Psoas muscle (tissue), 8 donors: ENCODE measurements around the gene MYORG. TPM values are rescaled to one million over a fixed set of nuclear protein-coding genes. Genes with fewer than 3 reads are reported as not detected.

Source experiments
- ATAC-seq, 4 donors: fragments of 200-7000 bp; cut with Tn5 transposase; one replicate each; pipeline ENCODE4 v1.9.1; 2020; ENCODE audit warnings: moderate library complexity in 3 of 4, mild to moderate bottlenecking in 2 of 4
- DNase-seq, 2 donors: peaks; one replicate each; pipeline ENCODE4 v3.0.0-alpha.2; 2020
- H3K27ac ChIP-seq: fragments of 200-600 bp; one replicate; pipeline ENCODE4 v1.8.0; 2022
- H3K27me3 ChIP-seq, 3 donors: fragments of 200-600 bp in 1 of 3; one replicate each; pipeline versions ENCODE4 v1.6.1 to v1.8.0; 2013 to 2022; ENCODE audit warnings: low read length in 2 of 3, mild to moderate bottlenecking in 2 of 3, moderate library complexity in 1 of 3; ENCODE audit not compliant: insufficient read depth in 3 of 3
- H3K36me3 ChIP-seq, 2 donors: fragments of 200-600 bp in 1 of 2; one replicate each; pipeline versions ENCODE4 v1.6.1 to v1.8.0; 2013 to 2022; ENCODE audit warnings: low read depth in 1 of 2, mild to moderate bottlenecking in 1 of 2, moderate library complexity in 1 of 2; ENCODE audit not compliant: insufficient read depth in 1 of 2
- H3K4me1 ChIP-seq: fragments of 200-600 bp; one replicate; pipeline ENCODE4 v1.8.0; 2022
- H3K4me3 ChIP-seq: fragments of 200-600 bp; one replicate; pipeline ENCODE4 v1.8.0; 2022; ENCODE audit warnings: mild to moderate bottlenecking
- H3K9me3 ChIP-seq: fragments of 200-600 bp; one replicate; pipeline ENCODE4 v1.8.0; 2022
- CTCF ChIP-seq: fragments of 200-600 bp; IDR thresholded peaks from one replicate; pipeline ENCODE4 v1.8.0; 2022; ENCODE audit warnings: antibody characterized with exemption
- WGBS, 3 donors: extraction: QIAGEN DNeasy Blood & Tissue Kit; methylation state at CpG; one replicate each; pipeline versions ENCODE4 v1.1.6 to v1.1.7; 2013; 5-methylcytosine and 5-hydroxymethylcytosine counted together
- intact Hi-C, 2 donors: fragments of 100-400 bp; cut with DNase I; formaldehyde crosslinking; loops; one replicate each; pipeline versions ENCODE4 v1.11.0 to v1.14.2; 2022
- long read RNA-seq, 2 donors: library from polyadenylated mRNA; unstranded; transcript quantifications; one replicate each; pipeline ENCODE4 v2.0.0, GENCODE V29; 2021
- polyA plus RNA-seq, 3 donors: library from polyadenylated mRNA; stranded (reverse); fragments of 200-250 nt; gene quantifications; one replicate each; pipeline ENCODE4 v1.2.3, GENCODE V29; 2013
- total RNA-seq, 4 donors: library from RNA; stranded (reverse); fragmentation: NEBNext Ultra II Directional in 2 of 4; extraction: Animal tissue kit (Norgen Biotek cat#: 25700) in 2 of 4; gene quantifications; one replicate each; pipeline versions ENCODE4 v1.2.1 to v1.2.4, GENCODE V29; 2021 to 2023
- donor health status: healthy with polysubstance abuse.
- donor health status: DM: no; HTN: no; CAD: no; lungs with moderate emphysema.
- donor health status: Bipolar disorder and iron deficiency.
- donor health status: healthy.
- donor health status: DM: yes; HTN: yes; CAD: no.
- donor health status: DM: no; HTN: no; CAD: no.
- donor health status: DM: no; HTN: no; CAD: no.
- donor health status: DM: yes; HTN: yes; CAD: no.

Gene MYORG
- total RNA-seq (10 to 100 TPM; 16.3 to 34.1 (median 25.1) TPM), polyA plus RNA-seq (10 to 100 TPM in 2 of 3 donors, 1 to 10 TPM in 1; 6.3 to 50.7 (median 38.6) TPM)
- long read RNA-seq, donor 1, full-length matches to known transcripts, result 2 of 12 reads
- long read RNA-seq, donor 1, partial matches to known transcripts, result 0 of 12 reads
- long read RNA-seq, donor 1, other reads (novel, unspliced or antisense), result 10 of 12 reads
- long read RNA-seq, donor 2, full-length matches to known transcripts, result 16 of 63 reads
- long read RNA-seq, donor 2, partial matches to known transcripts, result 0 of 63 reads
- long read RNA-seq, donor 2, other reads (novel, unspliced or antisense), result 47 of 63 reads

- Histone ChIP-seq H3K4me3 (peak within 1 kb of the TSS; percentile 71), H3K27me3 (no peaks in the 10 kb centered on the region), H3K27ac (peak within 1 kb of the TSS; percentile 78), H3K9me3 (no peaks in the 10 kb centered on the region), H3K36me3 (peaks cover 0 to 7% of the 10 kb centered on the region in 2 donors), H3K4me1 (peaks cover 29% of the 10 kb centered on the region)
- peak; percentile 94 to 98 for DNase-seq
- ATAC-seq, result peak; percentile 82 to 88 (median 86)
- intact Hi-C loops, result loop anchor here (5.0 kb wide), 1 partner anchor 119 kb away; no protein-coding TSS in a partner anchor
- 0 to 1% (median 1%) methylated on average over 50 to 54 of the region's 54 CpGs for WGBS, 3 donors
- no peak for TF ChIP-seq CTCF
Measured at GRCh38 chr9:34376596-34377403, at the start of gene MYORG. Gene MYORG, minus strand, starts transcription at chr9:34376898. Its CDS starts 3,955 bp downstream, at chr9:34372943.

DNA sequence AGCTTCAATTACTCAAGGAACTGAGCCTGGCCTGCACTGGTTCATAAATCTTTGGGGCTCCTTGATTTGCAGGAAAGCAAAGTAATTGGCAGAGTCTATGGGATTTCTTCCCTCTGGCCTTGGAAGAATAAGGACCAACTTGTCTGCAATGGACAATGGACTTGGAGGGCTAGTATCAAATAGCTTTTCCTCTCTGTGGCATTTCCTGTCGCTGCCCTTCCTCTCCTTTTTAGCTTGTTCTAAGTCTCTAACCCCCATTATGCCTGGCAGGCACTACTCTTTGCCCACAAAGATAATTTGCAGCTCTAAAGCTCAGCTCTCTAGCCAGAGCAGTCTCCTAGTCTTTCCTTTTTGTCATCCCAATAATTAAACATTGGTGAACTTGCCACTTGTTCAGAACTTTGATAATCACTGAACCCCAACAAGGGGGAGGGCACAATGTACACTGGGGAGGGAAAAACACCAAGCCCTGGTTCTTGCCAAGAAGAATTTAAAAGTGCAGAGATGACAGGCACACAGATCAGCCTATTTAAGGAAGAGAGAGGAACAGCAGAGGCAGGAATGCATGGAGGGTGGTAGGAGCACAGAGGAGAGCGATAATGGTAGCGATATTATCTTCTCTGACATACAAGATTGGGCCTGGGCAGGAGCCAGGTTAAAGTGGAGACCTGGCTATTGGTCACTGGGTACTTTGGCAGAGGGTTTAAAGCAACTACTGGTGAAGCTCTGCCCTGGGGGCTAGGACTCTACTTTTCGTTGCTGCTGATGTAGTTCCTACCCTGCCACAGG lies 43.2 kb upstream of the MYORG start:
- ATAC-seq (no peak), DNase-seq (no peak)
- 66 to 71% (median 68%) methylated on average over 4 of the region's 4 CpGs for WGBS, 3 donors
- H3K36me3 ChIP-seq, result peaks cover 4 to 19% of the 10 kb centered on the region in 2 donors
- no peak for TF ChIP-seq CTCF
- H3K27ac ChIP-seq, result no peak overlapping the region
- no peak overlapping the region for H3K4me3 ChIP-seq
- intact Hi-C loops, result loop anchor here in 1 of 2 donors (5.0 kb wide), 1 partner anchor 77 kb away; no protein-coding TSS in a partner anchor
- no peaks in the 10 kb centered on the region for H3K9me3 ChIP-seq
- H3K4me1 ChIP-seq, result peaks cover 4% of the 10 kb centered on the region
- no peaks in the 10 kb centered on the region for H3K27me3 ChIP-seq

DNA sequence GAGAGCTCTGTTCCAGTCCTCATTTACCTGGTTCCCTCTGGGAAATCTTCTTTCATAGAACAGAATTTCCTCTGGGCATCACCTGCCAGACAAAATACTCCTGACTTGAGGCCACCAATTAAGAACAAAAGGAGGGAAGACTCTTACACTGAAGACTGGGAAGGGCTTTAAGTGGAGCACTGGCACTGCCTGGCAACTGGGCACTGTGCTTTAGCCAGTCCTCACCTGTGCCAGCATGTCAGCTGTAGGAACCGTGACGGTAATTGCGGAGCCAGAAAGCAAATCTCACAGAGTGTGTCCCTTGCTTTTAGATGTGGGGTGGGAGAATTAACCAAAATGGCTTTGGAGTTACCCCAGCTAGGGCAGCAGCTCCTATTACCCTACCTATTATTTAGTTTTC lies 41.0 kb upstream of the MYORG start:
- no peaks in the 10 kb centered on the region for H3K27me3 ChIP-seq

More for the DNA sequence above, 41.0 kb upstream of the MYORG start:
- H3K36me3 ChIP-seq, result peaks cover 4 to 19% of the 10 kb centered on the region in 2 donors
- H3K27ac ChIP-seq, result no peak overlapping the region
- WGBS, 3 donors, result 29 to 43% (median 29%) methylated on average over 3 of the region's 3 CpGs
- peaks cover 4% of the 10 kb centered on the region for H3K4me1 ChIP-seq
- intact Hi-C loops, result no loop called here
- no peaks in the 10 kb centered on the region for H3K9me3 ChIP-seq
- no peak overlapping the region for H3K4me3 ChIP-seq
- ATAC-seq (peak in 2 of 4 donors; percentile 32 to 54), DNase-seq (no peak)
- no peak for TF ChIP-seq CTCF
